GM23338 (cell line): ENCODE data around the gene ZNF331. TPM values are rescaled to one million over a fixed set of nuclear protein-coding genes. Genes with fewer than 3 reads are reported as not detected.

Experiments used
- ATAC-seq: fragments of 200-7000 bp; cut with Tn5 transposase; 3 replicates; pipeline ENCODE4 v1.9.1; 2020
- DNase-seq: peaks from one replicate; pipeline ENCODE4 v3.0.0-alpha.2; 2015; ENCODE audit warnings: low spot score
- H2AFZ ChIP-seq: fragments of 200-600 bp; sonication (generic); 2 replicates; pipeline ENCODE4 v1.8.0; 2016; ENCODE audit warnings: antibody characterized with exemption, mild to moderate bottlenecking, moderate library complexity
- H3F3A ChIP-seq: fragments of 200-600 bp; sonication (generic); replicated peaks from 2 replicates; pipeline ENCODE4 v1.8.0; 2017; ENCODE audit warnings: antibody characterized with exemption, mixed run types, low read depth
- H3K27ac ChIP-seq: fragments of 200-600 bp; sonication (generic); 2 replicates; pipeline ENCODE4 v1.6.1; 2016; ENCODE audit warnings: low read depth
- H3K27me3 ChIP-seq: fragments of 200-600 bp; sonication (generic); 2 replicates; pipeline ENCODE4 v1.8.0; 2016; ENCODE audit warnings: mild to moderate bottlenecking, mixed run types, moderate library complexity; ENCODE audit not compliant: insufficient read depth
- H3K36me3 ChIP-seq: fragments of 200-600 bp; sonication (generic); 2 replicates; pipeline ENCODE4 v1.8.0; 2016; ENCODE audit warnings: mild to moderate bottlenecking; ENCODE audit not compliant: insufficient read depth
- H3K4me1 ChIP-seq: fragments of 200-600 bp; sonication (generic); 2 replicates; pipeline ENCODE4 v1.8.0; 2016; ENCODE audit warnings: mild to moderate bottlenecking, moderate library complexity; ENCODE audit not compliant: insufficient read depth
- H3K4me2 ChIP-seq: fragments of 200-600 bp; sonication (generic); 2 replicates; pipeline ENCODE4 v1.7.1; 2017; ENCODE audit warnings: mixed run types
- H3K4me3 ChIP-seq: fragments of 200-600 bp; sonication (generic); 2 replicates; pipeline ENCODE4 v1.6.1; 2016; ENCODE audit warnings: mixed run types
- H3K79me2 ChIP-seq: fragments of 200-600 bp; sonication (generic); replicated peaks from 2 replicates; pipeline ENCODE4 v1.8.0; 2017; ENCODE audit warnings: mild to moderate bottlenecking; ENCODE audit not compliant: insufficient read depth
- H3K9me2 ChIP-seq: fragments of 200-600 bp; sonication (generic); 2 replicates; pipeline ENCODE4 v1.8.0; 2017; ENCODE audit not compliant: insufficient read depth
- H4K20me1 ChIP-seq: fragments of 200-600 bp; sonication (generic); replicated peaks from 2 replicates; pipeline ENCODE4 v1.8.0; 2017; ENCODE audit warnings: mild to moderate bottlenecking; ENCODE audit not compliant: insufficient read depth
- H3K27ac Mint-ChIP-seq: 2 replicates; pipeline ENCODE4 v1.8.0; 2020; ENCODE audit warnings: inconsistent platforms, mild to moderate bottlenecking, moderate library complexity, mixed read lengths
- H3K27me3 Mint-ChIP-seq: 3 replicates; pipeline ENCODE4 v1.8.0; 2022; ENCODE audit warnings: low read depth, mild to moderate bottlenecking, moderate library complexity, mixed read lengths, inconsistent platforms; ENCODE audit not compliant: insufficient read depth, poor library complexity
- H3K36me3 Mint-ChIP-seq: 3 replicates; pipeline ENCODE4 v1.8.0; 2021; ENCODE audit warnings: low read depth, mild to moderate bottlenecking, inconsistent platforms, moderate library complexity, mixed read lengths
- H3K4me1 Mint-ChIP-seq: 3 replicates; pipeline ENCODE4 v1.8.0; 2020; ENCODE audit warnings: mild to moderate bottlenecking, inconsistent platforms, mixed read lengths
- H3K4me3 Mint-ChIP-seq: 3 replicates; pipeline ENCODE4 v1.8.0; 2021; ENCODE audit warnings: moderate library complexity, mild to moderate bottlenecking, inconsistent platforms, mixed read lengths
- H3K9me3 Mint-ChIP-seq: 3 replicates; pipeline ENCODE4 v1.8.0; 2020; ENCODE audit warnings: moderate library complexity, mild to moderate bottlenecking, inconsistent platforms, mixed read lengths
- CREB1 ChIP-seq: fragments of 250-450 bp; sonication (Bioruptor Pico); IDR thresholded peaks from 2 replicates; pipeline ENCODE4 v1.5.0; 2020; ENCODE audit warnings: low read depth, mild to moderate bottlenecking, moderate library complexity
- EZH2 ChIP-seq: fragments of 200-600 bp; sonication (generic); IDR thresholded peaks from one replicate; pipeline ENCODE4 v1.8.0; 2017; ENCODE audit warnings: antibody characterized with exemption, mild to moderate bottlenecking, low read depth; ENCODE audit not compliant: unreplicated experiment
- EZH2phosphoT487 ChIP-seq: fragments of 200-600 bp; sonication (generic); IDR thresholded peaks from one replicate; pipeline ENCODE4 v1.8.1; 2018; ENCODE audit warnings: antibody characterized with exemption; ENCODE audit not compliant: unreplicated experiment
- JUNB ChIP-seq: IDR thresholded peaks from one replicate; pipeline ENCODE4 v1.6.1; 2016; ENCODE audit warnings: antibody characterized with exemption; ENCODE audit not compliant: unreplicated experiment
- NANOG ChIP-seq: IDR thresholded peaks from 2 replicates; pipeline ENCODE4 v1.6.1; 2016; ENCODE audit warnings: antibody characterized with exemption, borderline replicate concordance
- POLR2AphosphoS5 ChIP-seq: IDR thresholded peaks from 2 replicates; pipeline ENCODE4 v1.6.1; 2016; ENCODE audit warnings: antibody characterized with exemption, low read depth
- STAT1 ChIP-seq: IDR thresholded peaks from one replicate; pipeline ENCODE4 v1.6.1; 2016; ENCODE audit warnings: antibody characterized with exemption; ENCODE audit not compliant: unreplicated experiment
- ZNF114 ChIP-seq: fragments of 250-450 bp; sonication (Bioruptor Pico); IDR thresholded peaks from 2 replicates; pipeline ENCODE4 v1.5.0; 2020; ENCODE audit warnings: mild to moderate bottlenecking, moderate library complexity
- ZNF331 ChIP-seq: fragments of 250-450 bp; sonication (Bioruptor Pico); IDR thresholded peaks from 2 replicates; pipeline ENCODE4 v1.5.0; 2020; ENCODE audit warnings: low read depth, mild to moderate bottlenecking, moderate library complexity
- polyA plus RNA-seq: library from polyadenylated mRNA; unstranded; fragments of >200 nt; fragmentation: Nextera tagmentation; extraction: Ambion mirVana; gene quantifications from 2 replicates; pipeline ENCODE4 v1.2.1, GENCODE V29; 2016
- total RNA-seq: library from RNA; depleted of rRNA; stranded (reverse); fragments of >200 nt; shearing (Covaris generic); gene quantifications from 2 replicates; pipeline ENCODE4 v1.2.3, GENCODE V29; 2014
- TF ChIP-seq, protein P1 (sequence below): fragments of 250-450 bp; sonication (Bioruptor Pico); IDR thresholded peaks from 2 replicates; pipeline ENCODE4 v1.5.0; 2020; ENCODE audit warnings: mild to moderate bottlenecking, moderate library complexity
- TF ChIP-seq, protein P2 (sequence below): IDR thresholded peaks from 2 replicates; pipeline ENCODE4 v1.6.1; 2016; ENCODE audit warnings: antibody characterized with exemption

The ZNF331 gene
- total and polyA plus RNA-seq, 2 experiments from 2014 or later = 36.2 to 46.5 TPM

DNA sequence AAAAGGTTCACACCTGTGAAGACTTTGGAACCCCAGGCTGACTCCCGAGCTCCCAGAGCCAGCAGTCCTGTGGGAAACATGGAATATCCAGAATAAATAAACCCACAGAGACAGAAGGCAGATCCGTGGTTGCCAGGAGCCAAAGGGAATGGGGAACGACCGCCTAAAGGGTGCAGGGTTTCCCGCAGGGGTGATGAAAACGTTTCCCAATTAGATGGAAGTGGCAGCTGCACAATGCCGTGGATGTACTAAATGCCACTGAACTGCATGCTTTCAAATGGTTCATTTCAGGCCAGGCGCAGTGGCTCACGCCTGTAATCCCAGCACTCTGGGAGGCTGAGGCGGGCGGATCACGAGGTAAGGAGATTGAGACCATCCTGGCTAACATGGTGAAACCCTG lies 70.4 kb downstream of the ZNF331 start:
- Histone ChIP-seq H2AFZ (peak overlapping the region; percentile 83; the same call in 1 of the 2 replicates), H3K9me2 (no peaks in the 10 kb centered on the region), H3K27ac (no peak overlapping the region), H3K4me2 (no peak overlapping the region), H3K4me1 (peaks cover 10% of the 10 kb centered on the region; the same call in 1 of the 2 replicates), H3K79me2 (no peaks in the 10 kb centered on the region), H3K4me3 (no peak overlapping the region), H3F3A (no peaks in the 10 kb centered on the region), H3K27me3 (no peaks in the 10 kb centered on the region), H3K36me3 (no peaks in the 10 kb centered on the region), H4K20me1 (no peaks in the 10 kb centered on the region)
- TF ChIP-seq ZNF114 (CRISPR knock-in tag) (no peak), EZH2 (no peak), JUNB (no peak), ZNF331 (no peak)
- Mint-ChIP-seq H3K9me3 (no peaks in the 10 kb centered on the region; the same call in 1 of the 3 replicates), H3K27me3 (peaks cover 15% of the 10 kb centered on the region), H3K4me3 (no peak overlapping the region), H3K27ac (no peak overlapping the region), H3K4me1 (peaks cover 22% of the 10 kb centered on the region), H3K36me3 (no peaks in the 10 kb centered on the region)
- no peak for ATAC-seq
- DNase-seq = no peak

GRCh38 chr19:53612762-53613526 lies 75.0 kb downstream of the ZNF331 start:
- peak; percentile 93 for DNase-seq
- peak overlapping the region; percentile 18; the same call in 1 of the 2 replicates for H3K4me2 ChIP-seq
- TF ChIP-seq CREB1 (CRISPR knock-in tag) = 0 out of 2 replicates have a peak, but pooled peaks have one; percentile 19
- no peak for TF ChIP-seq STAT1
- no peak for TF ChIP-seq ZNF331
- no peak for TF ChIP-seq EZH2
- TF ChIP-seq EZH2phosphoT487 = no peak
- no peak for TF ChIP-seq POLR2AphosphoS5
- TF ChIP-seq NANOG = no peak
- TF ChIP-seq, protein P1, sequence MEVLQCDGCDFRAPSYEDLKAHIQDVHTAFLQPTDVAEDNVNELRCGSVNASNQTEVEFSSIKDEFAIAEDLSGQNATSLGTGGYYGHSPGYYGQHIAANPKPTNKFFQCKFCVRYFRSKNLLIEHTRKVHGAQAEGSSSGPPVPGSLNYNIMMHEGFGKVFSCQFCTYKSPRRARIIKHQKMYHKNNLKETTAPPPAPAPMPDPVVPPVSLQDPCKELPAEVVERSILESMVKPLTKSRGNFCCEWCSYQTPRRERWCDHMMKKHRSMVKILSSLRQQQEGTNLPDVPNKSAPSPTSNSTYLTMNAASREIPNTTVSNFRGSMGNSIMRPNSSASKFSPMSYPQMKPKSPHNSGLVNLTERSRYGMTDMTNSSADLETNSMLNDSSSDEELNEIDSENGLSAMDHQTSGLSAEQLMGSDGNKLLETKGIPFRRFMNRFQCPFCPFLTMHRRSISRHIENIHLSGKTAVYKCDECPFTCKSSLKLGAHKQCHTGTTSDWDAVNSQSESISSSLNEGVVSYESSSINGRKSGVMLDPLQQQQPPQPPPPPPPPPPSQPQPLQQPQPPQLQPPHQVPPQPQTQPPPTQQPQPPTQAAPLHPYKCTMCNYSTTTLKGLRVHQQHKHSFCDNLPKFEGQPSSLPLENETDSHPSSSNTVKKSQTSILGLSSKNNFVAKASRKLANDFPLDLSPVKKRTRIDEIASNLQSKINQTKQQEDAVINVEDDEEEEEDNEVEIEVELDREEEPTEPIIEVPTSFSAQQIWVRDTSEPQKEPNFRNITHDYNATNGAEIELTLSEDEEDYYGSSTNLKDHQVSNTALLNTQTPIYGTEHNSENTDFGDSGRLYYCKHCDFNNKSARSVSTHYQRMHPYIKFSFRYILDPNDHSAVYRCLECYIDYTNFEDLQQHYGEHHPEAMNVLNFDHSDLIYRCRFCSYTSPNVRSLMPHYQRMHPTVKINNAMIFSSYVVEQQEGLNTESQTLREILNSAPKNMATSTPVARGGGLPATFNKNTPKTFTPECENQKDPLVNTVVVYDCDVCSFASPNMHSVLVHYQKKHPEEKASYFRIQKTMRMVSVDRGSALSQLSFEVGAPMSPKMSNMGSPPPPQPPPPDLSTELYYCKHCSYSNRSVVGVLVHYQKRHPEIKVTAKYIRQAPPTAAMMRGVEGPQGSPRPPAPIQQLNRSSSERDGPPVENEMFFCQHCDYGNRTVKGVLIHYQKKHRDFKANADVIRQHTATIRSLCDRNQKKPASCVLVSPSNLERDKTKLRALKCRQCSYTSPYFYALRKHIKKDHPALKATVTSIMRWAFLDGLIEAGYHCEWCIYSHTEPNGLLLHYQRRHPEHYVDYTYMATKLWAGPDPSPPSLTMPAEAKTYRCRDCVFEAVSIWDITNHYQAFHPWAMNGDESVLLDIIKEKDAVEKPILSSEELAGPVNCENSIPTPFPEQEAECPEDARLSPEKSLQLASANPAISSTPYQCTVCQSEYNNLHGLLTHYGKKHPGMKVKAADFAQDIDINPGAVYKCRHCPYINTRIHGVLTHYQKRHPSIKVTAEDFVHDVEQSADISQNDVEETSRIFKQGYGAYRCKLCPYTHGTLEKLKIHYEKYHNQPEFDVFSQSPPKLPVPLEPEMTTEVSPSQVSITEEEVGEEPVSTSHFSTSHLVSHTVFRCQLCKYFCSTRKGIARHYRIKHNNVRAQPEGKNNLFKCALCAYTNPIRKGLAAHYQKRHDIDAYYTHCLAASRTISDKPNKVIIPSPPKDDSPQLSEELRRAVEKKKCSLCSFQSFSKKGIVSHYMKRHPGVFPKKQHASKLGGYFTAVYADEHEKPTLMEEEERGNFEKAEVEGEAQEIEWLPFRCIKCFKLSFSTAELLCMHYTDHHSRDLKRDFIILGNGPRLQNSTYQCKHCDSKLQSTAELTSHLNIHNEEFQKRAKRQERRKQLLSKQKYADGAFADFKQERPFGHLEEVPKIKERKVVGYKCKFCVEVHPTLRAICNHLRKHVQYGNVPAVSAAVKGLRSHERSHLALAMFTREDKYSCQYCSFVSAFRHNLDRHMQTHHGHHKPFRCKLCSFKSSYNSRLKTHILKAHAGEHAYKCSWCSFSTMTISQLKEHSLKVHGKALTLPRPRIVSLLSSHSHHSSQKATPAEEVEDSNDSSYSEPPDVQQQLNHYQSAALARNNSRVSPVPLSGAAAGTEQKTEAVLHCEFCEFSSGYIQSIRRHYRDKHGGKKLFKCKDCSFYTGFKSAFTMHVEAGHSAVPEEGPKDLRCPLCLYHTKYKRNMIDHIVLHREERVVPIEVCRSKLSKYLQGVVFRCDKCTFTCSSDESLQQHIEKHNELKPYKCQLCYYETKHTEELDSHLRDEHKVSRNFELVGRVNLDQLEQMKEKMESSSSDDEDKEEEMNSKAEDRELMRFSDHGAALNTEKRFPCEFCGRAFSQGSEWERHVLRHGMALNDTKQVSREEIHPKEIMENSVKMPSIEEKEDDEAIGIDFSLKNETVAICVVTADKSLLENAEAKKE (CRISPR knock-in tag) = peak; percentile 97
- TF ChIP-seq, protein P2, sequence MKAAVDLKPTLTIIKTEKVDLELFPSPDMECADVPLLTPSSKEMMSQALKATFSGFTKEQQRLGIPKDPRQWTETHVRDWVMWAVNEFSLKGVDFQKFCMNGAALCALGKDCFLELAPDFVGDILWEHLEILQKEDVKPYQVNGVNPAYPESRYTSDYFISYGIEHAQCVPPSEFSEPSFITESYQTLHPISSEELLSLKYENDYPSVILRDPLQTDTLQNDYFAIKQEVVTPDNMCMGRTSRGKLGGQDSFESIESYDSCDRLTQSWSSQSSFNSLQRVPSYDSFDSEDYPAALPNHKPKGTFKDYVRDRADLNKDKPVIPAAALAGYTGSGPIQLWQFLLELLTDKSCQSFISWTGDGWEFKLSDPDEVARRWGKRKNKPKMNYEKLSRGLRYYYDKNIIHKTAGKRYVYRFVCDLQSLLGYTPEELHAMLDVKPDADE = no peak
- no peak for TF ChIP-seq ZNF114 (CRISPR knock-in tag)

More at GRCh38 chr19:53612762-53613526, 75.0 kb downstream of the ZNF331 start:
- Mint-ChIP-seq H3K36me3 (no peaks in the 10 kb centered on the region), H3K27me3 (peaks cover 16% of the 10 kb centered on the region), H3K4me3 (peak overlapping the region; percentile 27; the same call in 2 of the 3 replicates), H3K9me3 (no peaks in the 10 kb centered on the region; the same call in 2 of the 3 replicates), H3K4me1 (peaks cover 18% of the 10 kb centered on the region), H3K27ac (peak overlapping the region; percentile 90)
- H4K20me1 ChIP-seq = no peaks in the 10 kb centered on the region
- no peaks in the 10 kb centered on the region for H3K79me2 ChIP-seq
- no peaks in the 10 kb centered on the region for H3K27me3 ChIP-seq
- peaks cover 14% of the 10 kb centered on the region; the same call in 1 of the 2 replicates for H3K4me1 ChIP-seq
- H3K36me3 ChIP-seq = no peaks in the 10 kb centered on the region
- no peaks in the 10 kb centered on the region for H3K9me2 ChIP-seq
- ATAC-seq = peak; percentile 92
- peak overlapping the region; percentile 85 for H3K27ac ChIP-seq
- no peak overlapping the region; the same call in 1 of the 2 replicates for H2AFZ ChIP-seq
- peak overlapping the region; percentile 0; the same call in 1 of the 2 replicates for H3K4me3 ChIP-seq
- H3F3A ChIP-seq = no peaks in the 10 kb centered on the region
